ENCODE data around the gene JOSD2. TPM values are rescaled to one million over a fixed set of nuclear protein-coding genes. Genes with fewer than 3 reads are reported as not detected.

Gene JOSD2
- total RNA-seq, 1 donor from 2014 or later = 21.0 TPM

GRCh38 chr19:50512112-50512998 lies 1.4 kb upstream of the JOSD2 start:
- Mint-ChIP-seq H3K27ac (no peak overlapping the region), H3K36me3 (ENCODE audit: low read depth) (peaks cover 8% of the 10 kb centered on the region), H3K9me3 (no peaks in the 10 kb centered on the region), H3K27me3 (peaks cover 5% of the 10 kb centered on the region), H3K4me1 (peaks cover 13% of the 10 kb centered on the region), H3K4me3 (no peak overlapping the region)
- ATAC-seq (ENCODE audit: low read depth) (no peak), DNase-seq (no peak)
- POLR2A ChIA-PET = interaction anchor here (0.6 to 2.0 kb wide), 6 partner anchors 96 to 633 kb away, joined by 3 to 12 read pairs (median 6); partner anchors contain the start of genes NR1H2 and NUP62
- intact Hi-C loops (cut with micrococcal nuclease) = no loop called here
- CTCF ChIA-PET = no interaction called here
- TF ChIP-seq, protein P1, sequence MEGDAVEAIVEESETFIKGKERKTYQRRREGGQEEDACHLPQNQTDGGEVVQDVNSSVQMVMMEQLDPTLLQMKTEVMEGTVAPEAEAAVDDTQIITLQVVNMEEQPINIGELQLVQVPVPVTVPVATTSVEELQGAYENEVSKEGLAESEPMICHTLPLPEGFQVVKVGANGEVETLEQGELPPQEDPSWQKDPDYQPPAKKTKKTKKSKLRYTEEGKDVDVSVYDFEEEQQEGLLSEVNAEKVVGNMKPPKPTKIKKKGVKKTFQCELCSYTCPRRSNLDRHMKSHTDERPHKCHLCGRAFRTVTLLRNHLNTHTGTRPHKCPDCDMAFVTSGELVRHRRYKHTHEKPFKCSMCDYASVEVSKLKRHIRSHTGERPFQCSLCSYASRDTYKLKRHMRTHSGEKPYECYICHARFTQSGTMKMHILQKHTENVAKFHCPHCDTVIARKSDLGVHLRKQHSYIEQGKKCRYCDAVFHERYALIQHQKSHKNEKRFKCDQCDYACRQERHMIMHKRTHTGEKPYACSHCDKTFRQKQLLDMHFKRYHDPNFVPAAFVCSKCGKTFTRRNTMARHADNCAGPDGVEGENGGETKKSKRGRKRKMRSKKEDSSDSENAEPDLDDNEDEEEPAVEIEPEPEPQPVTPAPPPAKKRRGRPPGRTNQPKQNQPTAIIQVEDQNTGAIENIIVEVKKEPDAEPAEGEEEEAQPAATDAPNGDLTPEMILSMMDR (IDR thresholded peaks at IDR 0.05) = no peak

GRCh38 chr19:50510700-50511068 lies 307 bp downstream of the JOSD2 start:
- H3K36me3 Mint-ChIP-seq (ENCODE audit: low read depth) = peaks cover 13% of the 10 kb centered on the region
- peak overlapping the region; percentile 93 for H3K27ac Mint-ChIP-seq
- TF ChIP-seq, protein P1 (IDR thresholded peaks at IDR 0.05) = no peak
- H3K27me3 Mint-ChIP-seq = peaks cover 5% of the 10 kb centered on the region
- intact Hi-C loops (cut with micrococcal nuclease) = loop anchor here (1.0 to 2.0 kb wide), 11 partner anchors 34 to 634 kb away; partner anchors contain the start of genes AKT1S1, CTU1, EMC10 and GARIN5A
- H3K9me3 Mint-ChIP-seq = no peaks in the 10 kb centered on the region
- peak overlapping the region; percentile 89 for H3K4me3 Mint-ChIP-seq
- peaks cover 13% of the 10 kb centered on the region for H3K4me1 Mint-ChIP-seq
- ChIA-PET POLR2A (interaction anchor here (0.6 to 2.0 kb wide), 19 partner anchors 32 to 667 kb away, joined by 3 to 12 read pairs (median 5); partner anchors contain the start of genes KCNC3, NR1H2, NUP62 and POLD1), CTCF (interaction anchor here (0.9 to 1.0 kb wide), 3 partner anchors 50 to 412 kb away, joined by 4 read pairs; no protein-coding TSS in a partner anchor)
- DNase-seq (no peak), ATAC-seq (ENCODE audit: low read depth) (no peak)

GRCh38 chr19:50510121-50510670 lies 795 bp downstream of the JOSD2 start:
- Mint-ChIP-seq H3K4me3 (peak overlapping the region; percentile 89), H3K9me3 (no peaks in the 10 kb centered on the region), H3K4me1 (peaks cover 13% of the 10 kb centered on the region), H3K36me3 (ENCODE audit: low read depth) (peaks cover 16% of the 10 kb centered on the region), H3K27me3 (peaks cover 5% of the 10 kb centered on the region), H3K27ac (peak overlapping the region; percentile 93)
- ATAC-seq (ENCODE audit: low read depth) = no peak
- POLR2A ChIA-PET = interaction anchor here (0.6 to 2.0 kb wide), 10 partner anchors 31 to 666 kb away, joined by 3 to 12 read pairs (median 4); partner anchors contain the start of genes NR1H2 and POLD1
- TF ChIP-seq, protein P1 (IDR thresholded peaks at IDR 0.05) = no peak
- CTCF ChIA-PET = no interaction called here
- intact Hi-C loops (cut with micrococcal nuclease) = loop anchor here (2.0 kb wide), 2 partner anchors 485 to 633 kb away; partner anchors contain the start of genes AKT1S1, TBC1D17 and VRK3
- no peak for DNase-seq

- peaks cover 3% of the 10 kb centered on the region for H3K27me3 Mint-ChIP-seq
- CTCF ChIA-PET = no interaction called here
- H3K4me1 Mint-ChIP-seq = peaks cover 13% of the 10 kb centered on the region
- H3K27ac Mint-ChIP-seq = no peak overlapping the region
- POLR2A ChIA-PET = interaction anchor here (0.6 to 1.7 kb wide), 3 partner anchors 150 to 236 kb away, joined by 3 to 4 read pairs (median 3); no protein-coding TSS in a partner anchor
- peaks cover 16% of the 10 kb centered on the region for H3K36me3 Mint-ChIP-seq (ENCODE audit: low read depth)
- intact Hi-C loops (cut with micrococcal nuclease) = no loop called here
- ATAC-seq (ENCODE audit: low read depth) = no peak
- DNase-seq = no peak
- no peaks in the 10 kb centered on the region for H3K9me3 Mint-ChIP-seq
- peak overlapping the region; percentile 20 for H3K4me3 Mint-ChIP-seq
- TF ChIP-seq, protein P1 (IDR thresholded peaks at IDR 0.05) = no peak
These were observed 1.6 kb downstream of the JOSD2 start for GRCh38 chr19:50509366-50509765.

DNA sequence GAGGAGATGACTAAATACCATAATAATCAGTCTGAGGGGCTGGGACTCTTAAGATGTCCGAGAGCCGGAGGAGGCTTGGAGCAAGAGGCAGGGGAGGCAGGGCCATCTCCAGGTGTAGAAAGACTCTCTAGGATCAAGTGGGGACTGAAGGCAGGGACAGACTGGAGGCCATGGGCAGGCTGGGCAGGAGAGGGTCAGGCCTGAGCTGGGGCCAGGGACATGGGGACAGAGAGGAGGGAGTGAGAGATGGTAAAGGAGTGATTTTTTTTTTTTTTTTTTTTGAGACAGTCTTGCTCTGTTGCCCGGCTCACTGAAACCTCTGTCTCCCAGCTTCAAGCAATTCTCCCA lies 2.2 kb downstream of the JOSD2 start:
- DNase-seq (no peak), ATAC-seq (ENCODE audit: low read depth) (no peak)
- intact Hi-C loops (cut with micrococcal nuclease) = no loop called here
- ChIA-PET CTCF (no interaction called here), POLR2A (interaction anchor here (0.6 kb wide), 2 partner anchors 12 to 203 kb away, joined by 3 to 5 read pairs; no protein-coding TSS in a partner anchor)
- TF ChIP-seq, protein P1 (IDR thresholded peaks at IDR 0.05) = no peak
- no peaks in the 10 kb centered on the region for H3K27me3 Mint-ChIP-seq
- no peak overlapping the region for H3K4me3 Mint-ChIP-seq
- peaks cover 16% of the 10 kb centered on the region for H3K36me3 Mint-ChIP-seq (ENCODE audit: low read depth)
- H3K4me1 Mint-ChIP-seq = peaks cover 13% of the 10 kb centered on the region
- H3K27ac Mint-ChIP-seq = no peak overlapping the region
- H3K9me3 Mint-ChIP-seq = no peaks in the 10 kb centered on the region

Measured in activated B cell treated with CpG ODN at 0.5 μM for 24 hours (primary cell).